ENCODE measurements around the gene TYW3.

DNA sequence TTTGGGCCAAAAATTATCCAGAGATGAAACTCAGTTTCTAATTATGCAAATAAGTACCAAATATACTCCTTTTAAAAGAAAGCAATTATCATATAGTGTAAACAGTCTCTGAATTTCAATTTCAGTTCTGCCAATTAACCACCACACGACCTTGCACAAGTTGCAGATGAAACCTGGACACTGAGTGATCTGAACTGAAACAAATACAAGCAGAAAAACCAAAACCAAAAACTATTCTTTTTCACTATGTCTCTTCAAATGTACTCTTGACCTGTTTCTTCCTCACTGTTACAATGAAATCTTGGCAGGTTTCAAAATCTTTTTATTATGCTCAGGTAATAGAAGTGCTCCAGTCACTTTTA lies 79.2 kb downstream of the TYW3 start:
- TF ChIP-seq, protein P1, sequence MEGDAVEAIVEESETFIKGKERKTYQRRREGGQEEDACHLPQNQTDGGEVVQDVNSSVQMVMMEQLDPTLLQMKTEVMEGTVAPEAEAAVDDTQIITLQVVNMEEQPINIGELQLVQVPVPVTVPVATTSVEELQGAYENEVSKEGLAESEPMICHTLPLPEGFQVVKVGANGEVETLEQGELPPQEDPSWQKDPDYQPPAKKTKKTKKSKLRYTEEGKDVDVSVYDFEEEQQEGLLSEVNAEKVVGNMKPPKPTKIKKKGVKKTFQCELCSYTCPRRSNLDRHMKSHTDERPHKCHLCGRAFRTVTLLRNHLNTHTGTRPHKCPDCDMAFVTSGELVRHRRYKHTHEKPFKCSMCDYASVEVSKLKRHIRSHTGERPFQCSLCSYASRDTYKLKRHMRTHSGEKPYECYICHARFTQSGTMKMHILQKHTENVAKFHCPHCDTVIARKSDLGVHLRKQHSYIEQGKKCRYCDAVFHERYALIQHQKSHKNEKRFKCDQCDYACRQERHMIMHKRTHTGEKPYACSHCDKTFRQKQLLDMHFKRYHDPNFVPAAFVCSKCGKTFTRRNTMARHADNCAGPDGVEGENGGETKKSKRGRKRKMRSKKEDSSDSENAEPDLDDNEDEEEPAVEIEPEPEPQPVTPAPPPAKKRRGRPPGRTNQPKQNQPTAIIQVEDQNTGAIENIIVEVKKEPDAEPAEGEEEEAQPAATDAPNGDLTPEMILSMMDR (IDR thresholded peaks at IDR 0.05; ENCODE audit: borderline replicate concordance, extremely low read depth, low read length, poor library complexity, severe bottlenecking): no peak
- no peak for TF ChIP-seq EZH2 (IDR thresholded peaks at IDR 0.05; ENCODE audit: borderline replicate concordance, low read depth, low read length, severe bottlenecking)
